GM23248 (cell line): ENCODE results near the gene PLBD2. TPM values are rescaled to one million over a fixed set of nuclear protein-coding genes. Genes with fewer than 3 reads are reported as not detected.
A peak's percentile ranks its signal among the peaks of the same experiment; 100 is the strongest.

Experiments
- DNase-seq: peaks from one replicate; pipeline ENCODE4 v3.0.0-alpha.2; 2015
- H2AFZ ChIP-seq: fragments of 200-600 bp; sonication (generic); 2 replicates; pipeline ENCODE4 v1.6.1; 2016; ENCODE audit warnings: antibody characterized with exemption
- H3F3A ChIP-seq: fragments of 200-600 bp; sonication (generic); 2 replicates; pipeline ENCODE4 v1.6.1; 2016; ENCODE audit warnings: mild to moderate bottlenecking, antibody characterized with exemption, mixed run types; ENCODE audit not compliant: insufficient read depth
- H3K27ac ChIP-seq: fragments of 200-600 bp; sonication (generic); 2 replicates; pipeline ENCODE4 v1.5.1; 2016; ENCODE audit warnings: mild to moderate bottlenecking
- H3K27me3 ChIP-seq: fragments of 200-600 bp; sonication (generic); replicated peaks from 2 replicates; pipeline ENCODE4 v1.6.1; 2016; ENCODE audit warnings: mild to moderate bottlenecking; ENCODE audit not compliant: insufficient read depth
- H3K36me3 ChIP-seq: fragments of 200-600 bp; sonication (generic); 2 replicates; pipeline ENCODE4 v1.6.1; 2016; ENCODE audit warnings: low read depth, mild to moderate bottlenecking
- H3K4me1 ChIP-seq: fragments of 200-600 bp; sonication (generic); 2 replicates; pipeline ENCODE4 v1.6.1; 2016; ENCODE audit warnings: mild to moderate bottlenecking; ENCODE audit not compliant: insufficient read depth
- H3K4me2 ChIP-seq: fragments of 200-600 bp; sonication (generic); one replicate; pipeline ENCODE4 v1.6.1; 2016; ENCODE audit warnings: mild to moderate bottlenecking; ENCODE audit not compliant: unreplicated experiment
- H3K4me3 ChIP-seq: fragments of 200-600 bp; sonication (generic); 2 replicates; pipeline ENCODE4 v1.5.1; 2016; ENCODE audit warnings: mild to moderate bottlenecking
- H3K79me2 ChIP-seq: fragments of 200-600 bp; sonication (generic); 2 replicates; pipeline ENCODE4 v1.6.1; 2016; ENCODE audit warnings: mild to moderate bottlenecking; ENCODE audit not compliant: insufficient read depth
- H3K9ac ChIP-seq: fragments of 200-600 bp; sonication (generic); 2 replicates; pipeline ENCODE4 v1.6.1; 2016; ENCODE audit warnings: mild to moderate bottlenecking
- H3K9me2 ChIP-seq: fragments of 200-600 bp; sonication (generic); 2 replicates; pipeline ENCODE4 v1.6.1; 2016; ENCODE audit warnings: mixed run types, mild to moderate bottlenecking, moderate library complexity; ENCODE audit not compliant: insufficient read depth
- H3K9me3 ChIP-seq: fragments of 200-600 bp; sonication (generic); one replicate; pipeline ENCODE4 v1.6.1; 2017; ENCODE audit warnings: low read depth
- H4K20me1 ChIP-seq: fragments of 200-600 bp; sonication (generic); 2 replicates; pipeline ENCODE4 v1.6.0; 2016; ENCODE audit not compliant: insufficient read depth
- EZH2 ChIP-seq: fragments of 200-600 bp; sonication (generic); IDR thresholded peaks from 2 replicates; pipeline ENCODE4 v1.6.1; 2018; ENCODE audit warnings: antibody characterized with exemption, mild to moderate bottlenecking; ENCODE audit not compliant: insufficient read depth, poor library complexity, severe bottlenecking
- EZH2phosphoT487 ChIP-seq: fragments of 200-600 bp; sonication (generic); IDR thresholded peaks from 2 replicates; pipeline ENCODE4 v1.6.1; 2018; ENCODE audit warnings: antibody characterized with exemption, moderate library complexity, mild to moderate bottlenecking, low read depth; ENCODE audit not compliant: insufficient read depth
- WGBS, 2 experiments: methylation state at CpG; one replicate each; pipeline ENCODE4 v1.1.6; 2015 to 2017; ENCODE audit warnings: low lambda C conversion rate in 2 of 2, low coverage in 1 of 2; ENCODE audit errors: missing lambda C conversion rate in 2 of 2; 5-methylcytosine and 5-hydroxymethylcytosine counted together
- in situ Hi-C: fragments of 300-500 bp; cut with MboI; formaldehyde crosslinking; loops from 2 replicates; pipeline ENCODE4 v1.15.0; 2020
- polyA plus RNA-seq: library from polyadenylated mRNA; unstranded; fragments of >200 nt; fragmentation: Nextera tagmentation; extraction: Ambion mirVana; gene quantifications from 2 replicates; pipeline ENCODE4 v1.2.1, GENCODE V29; 2016
- total RNA-seq: library from RNA; depleted of rRNA; stranded (reverse); fragments of >200 nt; shearing (Covaris generic); gene quantifications from 2 replicates; pipeline ENCODE4 v1.2.3, GENCODE V29; 2014

The PLBD2 gene
- total and polyA plus RNA-seq, 2 experiments from 2014 or later, result 38.5 to 58.5 TPM

GRCh38 chr12:113374823-113375428 lies 16.5 kb downstream of the PLBD2 start:
- 73 to 76% methylated on average over 4 of the region's 4 CpGs for WGBS, 2 experiments
- Histone ChIP-seq H3K27me3 (no peaks in the 10 kb centered on the region), H3K4me3 (no peak overlapping the region), H3K79me2 (no peaks in the 10 kb centered on the region), H3K9me3 (no peaks in the 10 kb centered on the region), H3K4me2 (no peak overlapping the region), H3K27ac (no peak overlapping the region), H2AFZ (no peak overlapping the region), H4K20me1 (no peaks in the 10 kb centered on the region), H3K9ac (no peak overlapping the region), H3K36me3 (no peaks in the 10 kb centered on the region), H3K9me2 (no peaks in the 10 kb centered on the region), H3F3A (no peaks in the 10 kb centered on the region), H3K4me1 (no peaks in the 10 kb centered on the region)
- DNase-seq, result no peak
- TF ChIP-seq EZH2 (no peak), EZH2phosphoT487 (no peak)
- in situ Hi-C loops, result no loop called here

GRCh38 chr12:113378291-113378690 lies 19.9 kb downstream of the PLBD2 start:
- no peaks in the 10 kb centered on the region for H3K36me3 ChIP-seq
- no peak overlapping the region for H3K4me2 ChIP-seq
- no peak overlapping the region for H3K9ac ChIP-seq
- WGBS, 2 experiments, result 85 to 90% methylated on average over 3 of the region's 3 CpGs
- H3K4me1 ChIP-seq, result no peaks in the 10 kb centered on the region
- no peak overlapping the region for H2AFZ ChIP-seq
- in situ Hi-C loops, result no loop called here
- no peaks in the 10 kb centered on the region for H3F3A ChIP-seq
- no peaks in the 10 kb centered on the region for H3K79me2 ChIP-seq
- no peaks in the 10 kb centered on the region for H3K9me3 ChIP-seq
- H3K4me3 ChIP-seq, result no peak overlapping the region
- DNase-seq, result peak; percentile 35
- H4K20me1 ChIP-seq, result no peaks in the 10 kb centered on the region
- H3K27me3 ChIP-seq, result no peaks in the 10 kb centered on the region
- no peak for TF ChIP-seq EZH2
- no peak for TF ChIP-seq EZH2phosphoT487
- no peak overlapping the region for H3K27ac ChIP-seq
- no peaks in the 10 kb centered on the region for H3K9me2 ChIP-seq

- Histone ChIP-seq H3K9me3 (no peaks in the 10 kb centered on the region), H3F3A (no peaks in the 10 kb centered on the region), H2AFZ (no peak overlapping the region), H3K4me2 (no peak overlapping the region), H4K20me1 (no peaks in the 10 kb centered on the region), H3K4me1 (no peaks in the 10 kb centered on the region), H3K79me2 (no peaks in the 10 kb centered on the region), H3K36me3 (no peaks in the 10 kb centered on the region), H3K9ac (no peak overlapping the region), H3K27ac (no peak overlapping the region), H3K4me3 (no peak overlapping the region), H3K27me3 (no peaks in the 10 kb centered on the region), H3K9me2 (no peaks in the 10 kb centered on the region)
- 79 to 81% methylated on average over 9 to 11 of the region's 11 CpGs for WGBS, 2 experiments
- in situ Hi-C loops, result no loop called here
- no peak for DNase-seq
- TF ChIP-seq EZH2 (no peak), EZH2phosphoT487 (no peak)
Measured at GRCh38 chr12:113381220-113381619, 22.8 kb downstream of the PLBD2 start.

- Histone ChIP-seq H3K9me2 (no peaks in the 10 kb centered on the region), H3K4me3 (no peak overlapping the region), H3K9ac (no peak overlapping the region), H3K27ac (no peak overlapping the region), H3K36me3 (no peaks in the 10 kb centered on the region), H3F3A (no peaks in the 10 kb centered on the region), H2AFZ (no peak overlapping the region), H4K20me1 (no peaks in the 10 kb centered on the region), H3K27me3 (no peaks in the 10 kb centered on the region), H3K9me3 (no peaks in the 10 kb centered on the region), H3K4me1 (no peaks in the 10 kb centered on the region), H3K4me2 (no peak overlapping the region), H3K79me2 (no peaks in the 10 kb centered on the region)
- in situ Hi-C loops, result no loop called here
- TF ChIP-seq EZH2 (no peak), EZH2phosphoT487 (no peak)
- peak; percentile 10 for DNase-seq
- WGBS, 2 experiments, result 82 to 84% methylated on average over 4 of the region's 4 CpGs
Measured at GRCh38 chr12:113382206-113382605, 23.8 kb downstream of the PLBD2 start.
